GM23338 (cell line): ENCODE results near the gene AFF3. TPM values are rescaled to one million over a fixed set of nuclear protein-coding genes. Genes with fewer than 3 reads are reported as not detected.

ENCODE experiments used
- ATAC-seq: fragments of 200-7000 bp; cut with Tn5 transposase; 3 replicates; pipeline ENCODE4 v1.9.1; 2020
- DNase-seq: peaks from one replicate; pipeline ENCODE4 v3.0.0-alpha.2; 2015; ENCODE audit warnings: low spot score
- H2AFZ ChIP-seq: fragments of 200-600 bp; sonication (generic); 2 replicates; pipeline ENCODE4 v1.8.0; 2016; ENCODE audit warnings: antibody characterized with exemption, mild to moderate bottlenecking, moderate library complexity
- H3F3A ChIP-seq: fragments of 200-600 bp; sonication (generic); replicated peaks from 2 replicates; pipeline ENCODE4 v1.8.0; 2017; ENCODE audit warnings: antibody characterized with exemption, mixed run types, low read depth
- H3K27ac ChIP-seq: fragments of 200-600 bp; sonication (generic); 2 replicates; pipeline ENCODE4 v1.6.1; 2016; ENCODE audit warnings: low read depth
- H3K27me3 ChIP-seq: fragments of 200-600 bp; sonication (generic); 2 replicates; pipeline ENCODE4 v1.8.0; 2016; ENCODE audit warnings: mild to moderate bottlenecking, mixed run types, moderate library complexity; ENCODE audit not compliant: insufficient read depth
- H3K36me3 ChIP-seq: fragments of 200-600 bp; sonication (generic); 2 replicates; pipeline ENCODE4 v1.8.0; 2016; ENCODE audit warnings: mild to moderate bottlenecking; ENCODE audit not compliant: insufficient read depth
- H3K4me1 ChIP-seq: fragments of 200-600 bp; sonication (generic); 2 replicates; pipeline ENCODE4 v1.8.0; 2016; ENCODE audit warnings: mild to moderate bottlenecking, moderate library complexity; ENCODE audit not compliant: insufficient read depth
- H3K4me2 ChIP-seq: fragments of 200-600 bp; sonication (generic); 2 replicates; pipeline ENCODE4 v1.7.1; 2017; ENCODE audit warnings: mixed run types
- H3K4me3 ChIP-seq: fragments of 200-600 bp; sonication (generic); 2 replicates; pipeline ENCODE4 v1.6.1; 2016; ENCODE audit warnings: mixed run types
- H3K79me2 ChIP-seq: fragments of 200-600 bp; sonication (generic); replicated peaks from 2 replicates; pipeline ENCODE4 v1.8.0; 2017; ENCODE audit warnings: mild to moderate bottlenecking; ENCODE audit not compliant: insufficient read depth
- H3K9me2 ChIP-seq: fragments of 200-600 bp; sonication (generic); 2 replicates; pipeline ENCODE4 v1.8.0; 2017; ENCODE audit not compliant: insufficient read depth
- H4K20me1 ChIP-seq: fragments of 200-600 bp; sonication (generic); replicated peaks from 2 replicates; pipeline ENCODE4 v1.8.0; 2017; ENCODE audit warnings: mild to moderate bottlenecking; ENCODE audit not compliant: insufficient read depth
- H3K27ac Mint-ChIP-seq: 2 replicates; pipeline ENCODE4 v1.8.0; 2020; ENCODE audit warnings: inconsistent platforms, mild to moderate bottlenecking, moderate library complexity, mixed read lengths
- H3K27me3 Mint-ChIP-seq: 3 replicates; pipeline ENCODE4 v1.8.0; 2022; ENCODE audit warnings: low read depth, mild to moderate bottlenecking, moderate library complexity, mixed read lengths, inconsistent platforms; ENCODE audit not compliant: insufficient read depth, poor library complexity
- H3K36me3 Mint-ChIP-seq: 3 replicates; pipeline ENCODE4 v1.8.0; 2021; ENCODE audit warnings: low read depth, mild to moderate bottlenecking, inconsistent platforms, moderate library complexity, mixed read lengths
- H3K4me1 Mint-ChIP-seq: 3 replicates; pipeline ENCODE4 v1.8.0; 2020; ENCODE audit warnings: mild to moderate bottlenecking, inconsistent platforms, mixed read lengths
- H3K4me3 Mint-ChIP-seq: 3 replicates; pipeline ENCODE4 v1.8.0; 2021; ENCODE audit warnings: moderate library complexity, mild to moderate bottlenecking, inconsistent platforms, mixed read lengths
- H3K9me3 Mint-ChIP-seq: 3 replicates; pipeline ENCODE4 v1.8.0; 2020; ENCODE audit warnings: moderate library complexity, mild to moderate bottlenecking, inconsistent platforms, mixed read lengths
- CREB1 ChIP-seq: fragments of 250-450 bp; sonication (Bioruptor Pico); IDR thresholded peaks from 2 replicates; pipeline ENCODE4 v1.5.0; 2020; ENCODE audit warnings: low read depth, mild to moderate bottlenecking, moderate library complexity
- ETS1 ChIP-seq: IDR thresholded peaks from 2 replicates; pipeline ENCODE4 v1.6.1; 2016; ENCODE audit warnings: antibody characterized with exemption
- EZH2 ChIP-seq: fragments of 200-600 bp; sonication (generic); IDR thresholded peaks from one replicate; pipeline ENCODE4 v1.8.0; 2017; ENCODE audit warnings: antibody characterized with exemption, mild to moderate bottlenecking, low read depth; ENCODE audit not compliant: unreplicated experiment
- EZH2phosphoT487 ChIP-seq: fragments of 200-600 bp; sonication (generic); IDR thresholded peaks from one replicate; pipeline ENCODE4 v1.8.1; 2018; ENCODE audit warnings: antibody characterized with exemption; ENCODE audit not compliant: unreplicated experiment
- JUNB ChIP-seq: IDR thresholded peaks from one replicate; pipeline ENCODE4 v1.6.1; 2016; ENCODE audit warnings: antibody characterized with exemption; ENCODE audit not compliant: unreplicated experiment
- NANOG ChIP-seq: IDR thresholded peaks from 2 replicates; pipeline ENCODE4 v1.6.1; 2016; ENCODE audit warnings: antibody characterized with exemption, borderline replicate concordance
- POLR2AphosphoS5 ChIP-seq: IDR thresholded peaks from 2 replicates; pipeline ENCODE4 v1.6.1; 2016; ENCODE audit warnings: antibody characterized with exemption, low read depth
- REST ChIP-seq: IDR thresholded peaks from one replicate; pipeline ENCODE4 v1.6.1; 2018; ENCODE audit warnings: antibody characterized with exemption; ENCODE audit not compliant: unreplicated experiment
- STAT1 ChIP-seq: IDR thresholded peaks from one replicate; pipeline ENCODE4 v1.6.1; 2016; ENCODE audit warnings: antibody characterized with exemption; ENCODE audit not compliant: unreplicated experiment
- ZNF114 ChIP-seq: fragments of 250-450 bp; sonication (Bioruptor Pico); IDR thresholded peaks from 2 replicates; pipeline ENCODE4 v1.5.0; 2020; ENCODE audit warnings: mild to moderate bottlenecking, moderate library complexity
- ZNF331 ChIP-seq: fragments of 250-450 bp; sonication (Bioruptor Pico); IDR thresholded peaks from 2 replicates; pipeline ENCODE4 v1.5.0; 2020; ENCODE audit warnings: low read depth, mild to moderate bottlenecking, moderate library complexity
- ZNF462 ChIP-seq: fragments of 250-450 bp; sonication (Bioruptor Pico); IDR thresholded peaks from 2 replicates; pipeline ENCODE4 v1.5.0; 2020; ENCODE audit warnings: mild to moderate bottlenecking, moderate library complexity
- polyA plus RNA-seq: library from polyadenylated mRNA; unstranded; fragments of >200 nt; fragmentation: Nextera tagmentation; extraction: Ambion mirVana; gene quantifications from 2 replicates; pipeline ENCODE4 v1.2.1, GENCODE V29; 2016
- total RNA-seq: library from RNA; depleted of rRNA; stranded (reverse); fragments of >200 nt; shearing (Covaris generic); gene quantifications from 2 replicates; pipeline ENCODE4 v1.2.3, GENCODE V29; 2014
- TF ChIP-seq, protein P1 (sequence below), 2 experiments: fragments of 200-600 bp in 1 of 2; sonication (generic) in 1 of 2; conservative IDR thresholded peaks; 2 replicates each; pipeline versions ENCODE4 v1.5.1 to v1.6.1; 2016 to 2017; ENCODE audit warnings: antibody characterized with exemption in 2 of 2, low read depth in 2 of 2, mild to moderate bottlenecking in 2 of 2, moderate library complexity in 1 of 2

Gene AFF3
- total and polyA plus RNA-seq, 2 experiments from 2014 or later: 0.73 to 1.4 TPM

DNA sequence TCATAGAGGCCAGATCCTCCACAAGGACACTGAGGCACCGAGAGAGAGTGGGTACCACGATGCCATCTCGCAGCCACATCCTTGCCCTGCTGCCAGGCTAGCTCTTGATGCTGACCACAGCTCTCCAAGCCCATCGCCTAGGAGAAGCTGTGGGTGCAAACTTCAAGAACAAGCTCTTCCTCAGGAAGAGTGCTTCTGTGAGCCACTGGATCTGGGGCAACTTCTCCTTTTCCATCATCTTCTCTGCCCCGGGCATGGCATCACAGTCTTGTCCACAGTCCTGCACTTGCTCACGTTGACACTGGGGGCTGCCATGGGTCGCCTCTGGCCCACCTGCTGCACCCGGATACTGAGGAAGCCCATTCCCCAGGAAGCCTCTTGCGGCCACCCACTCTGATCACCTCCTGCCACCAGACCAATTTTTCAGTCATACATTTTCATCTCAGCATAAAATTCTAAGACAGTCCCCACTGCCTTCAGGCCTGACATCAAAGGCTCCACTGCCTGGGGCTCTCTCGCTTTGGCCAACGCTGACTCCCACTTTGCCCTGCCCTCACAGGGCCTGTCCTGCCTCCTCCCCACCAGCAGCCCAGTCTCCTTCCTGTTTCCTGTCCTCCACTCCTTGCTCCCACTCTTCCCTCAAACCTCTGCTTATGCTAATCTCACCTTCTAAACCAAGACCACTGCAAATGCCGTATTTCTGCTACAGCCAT is 243.9 kb downstream of the AFF3 start:
- H3K27me3 ChIP-seq: no peaks in the 10 kb centered on the region
- H3K4me3 ChIP-seq: no peak overlapping the region
- Mint-ChIP-seq H3K27ac (no peak overlapping the region), H3K36me3 (no peaks in the 10 kb centered on the region), H3K27me3 (peaks cover 7% of the 10 kb centered on the region), H3K4me1 (peaks cover 2% of the 10 kb centered on the region; the same call in 2 of the 3 replicates), H3K4me3 (no peak overlapping the region), H3K9me3 (no peaks in the 10 kb centered on the region)
- no peak overlapping the region for H3K4me2 ChIP-seq
- no peak for DNase-seq
- no peaks in the 10 kb centered on the region for H4K20me1 ChIP-seq
- no peak overlapping the region for H2AFZ ChIP-seq
- H3K27ac ChIP-seq: no peak overlapping the region
- H3K4me1 ChIP-seq: no peaks in the 10 kb centered on the region
- no peak for ATAC-seq
- H3F3A ChIP-seq: no peaks in the 10 kb centered on the region
- no peaks in the 10 kb centered on the region for H3K36me3 ChIP-seq
- H3K79me2 ChIP-seq: no peaks in the 10 kb centered on the region
- no peak for TF ChIP-seq NANOG
- no peak for TF ChIP-seq ZNF462 (CRISPR knock-in tag)
- no peak for TF ChIP-seq EZH2phosphoT487
- no peak for TF ChIP-seq REST
- TF ChIP-seq ZNF331 (CRISPR knock-in tag): no peak
- TF ChIP-seq, protein P1, sequence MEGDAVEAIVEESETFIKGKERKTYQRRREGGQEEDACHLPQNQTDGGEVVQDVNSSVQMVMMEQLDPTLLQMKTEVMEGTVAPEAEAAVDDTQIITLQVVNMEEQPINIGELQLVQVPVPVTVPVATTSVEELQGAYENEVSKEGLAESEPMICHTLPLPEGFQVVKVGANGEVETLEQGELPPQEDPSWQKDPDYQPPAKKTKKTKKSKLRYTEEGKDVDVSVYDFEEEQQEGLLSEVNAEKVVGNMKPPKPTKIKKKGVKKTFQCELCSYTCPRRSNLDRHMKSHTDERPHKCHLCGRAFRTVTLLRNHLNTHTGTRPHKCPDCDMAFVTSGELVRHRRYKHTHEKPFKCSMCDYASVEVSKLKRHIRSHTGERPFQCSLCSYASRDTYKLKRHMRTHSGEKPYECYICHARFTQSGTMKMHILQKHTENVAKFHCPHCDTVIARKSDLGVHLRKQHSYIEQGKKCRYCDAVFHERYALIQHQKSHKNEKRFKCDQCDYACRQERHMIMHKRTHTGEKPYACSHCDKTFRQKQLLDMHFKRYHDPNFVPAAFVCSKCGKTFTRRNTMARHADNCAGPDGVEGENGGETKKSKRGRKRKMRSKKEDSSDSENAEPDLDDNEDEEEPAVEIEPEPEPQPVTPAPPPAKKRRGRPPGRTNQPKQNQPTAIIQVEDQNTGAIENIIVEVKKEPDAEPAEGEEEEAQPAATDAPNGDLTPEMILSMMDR (conservative IDR thresholded peaks at IDR 0.05; ENCODE audit: low read depth in 2 of 2): no peak
- no peak for TF ChIP-seq POLR2AphosphoS5
- no peak for TF ChIP-seq STAT1
- no peak for TF ChIP-seq ZNF114
- TF ChIP-seq ETS1: no peak
- no peak for TF ChIP-seq CREB1 (CRISPR knock-in tag)
- no peak for TF ChIP-seq JUNB
- no peak for TF ChIP-seq EZH2
- no peaks in the 10 kb centered on the region for H3K9me2 ChIP-seq
